Measurements from ENCODE around the gene GLCCI1.
"Not testable (repeated sequence)": the region's sequence is repeated elsewhere in the genome, so short reads cannot be mapped to it uniquely, and the experiment has no call there.

Gene GLCCI1

DNA sequence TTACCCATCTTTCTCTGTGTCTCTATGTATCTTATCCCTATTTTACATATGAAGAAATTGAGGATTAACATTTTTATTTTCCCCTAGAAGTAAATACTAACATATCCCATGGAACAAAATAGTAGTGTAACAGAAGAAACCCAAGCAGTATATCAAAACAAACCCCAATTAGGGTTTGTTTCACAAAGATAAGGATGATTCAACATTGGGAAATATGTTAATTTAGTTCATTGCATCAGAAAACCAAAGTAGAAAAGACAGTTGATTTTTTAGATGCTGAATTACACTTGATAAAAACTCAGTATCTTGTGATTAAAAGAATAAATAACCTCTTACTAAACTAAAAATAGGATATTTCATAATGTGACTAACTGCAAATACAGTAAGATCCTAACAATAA, 87.8 kb downstream of the GLCCI1 start:
- DNase-seq = no peak

DNA sequence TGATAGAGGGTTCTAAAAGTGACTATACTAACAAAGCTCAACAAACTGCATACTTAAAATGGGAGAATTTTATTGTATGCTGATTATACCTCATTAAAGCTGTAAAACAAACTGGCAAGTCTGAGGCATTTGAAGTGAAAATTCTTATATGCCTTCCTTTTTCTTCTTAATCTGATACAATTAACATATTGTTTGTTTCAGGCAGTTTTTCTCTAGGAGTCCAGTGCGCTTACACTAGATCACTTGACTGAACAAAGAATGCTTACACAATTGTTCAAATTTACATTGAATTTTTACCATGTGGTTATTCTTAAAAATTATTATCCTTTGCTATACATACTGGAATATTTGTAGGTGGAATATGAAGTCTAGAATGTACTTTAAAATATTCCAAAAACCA, 89.0 kb downstream of the GLCCI1 start:
- DNase-seq = no peak

DNA sequence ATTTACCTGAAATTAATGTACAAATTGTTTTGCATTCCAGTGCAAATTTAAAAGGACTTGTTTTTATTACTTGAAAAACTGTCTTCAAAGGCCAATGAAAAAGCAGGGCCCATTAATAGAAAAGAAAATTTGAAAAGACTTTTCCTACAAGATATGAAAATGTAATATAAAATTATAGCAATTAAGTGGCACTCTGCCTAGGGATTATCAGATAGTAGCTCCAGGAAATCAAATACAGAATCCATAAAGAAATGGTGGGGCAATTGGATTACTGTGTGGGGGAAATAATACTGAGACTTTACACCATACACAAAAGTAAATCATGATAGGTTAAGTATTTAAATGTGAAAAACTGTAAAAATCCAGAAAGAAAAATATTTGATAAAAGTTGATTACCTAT, 89.7 kb downstream of the GLCCI1 start:
- DNase-seq = no peak

DNA sequence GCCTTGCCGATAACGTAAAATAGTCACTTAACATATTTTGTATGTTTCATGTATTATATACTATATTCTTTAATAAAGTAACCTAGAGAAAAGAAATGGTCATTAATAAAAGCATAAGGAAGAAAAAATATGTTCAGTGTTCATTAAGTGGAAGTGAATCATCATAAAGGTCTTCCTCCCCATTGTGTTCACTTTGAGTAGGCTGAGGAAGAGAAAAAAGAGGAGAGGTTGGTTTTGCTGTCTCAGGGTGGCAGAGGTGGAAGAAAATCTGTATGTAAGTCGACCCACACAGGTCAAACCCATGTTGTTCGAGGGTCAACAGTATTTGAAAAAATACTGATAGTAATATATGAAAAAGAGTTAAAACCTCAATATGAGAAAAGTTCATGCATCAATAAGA, 90.3 kb downstream of the GLCCI1 start:
- no peak for DNase-seq

DNA sequence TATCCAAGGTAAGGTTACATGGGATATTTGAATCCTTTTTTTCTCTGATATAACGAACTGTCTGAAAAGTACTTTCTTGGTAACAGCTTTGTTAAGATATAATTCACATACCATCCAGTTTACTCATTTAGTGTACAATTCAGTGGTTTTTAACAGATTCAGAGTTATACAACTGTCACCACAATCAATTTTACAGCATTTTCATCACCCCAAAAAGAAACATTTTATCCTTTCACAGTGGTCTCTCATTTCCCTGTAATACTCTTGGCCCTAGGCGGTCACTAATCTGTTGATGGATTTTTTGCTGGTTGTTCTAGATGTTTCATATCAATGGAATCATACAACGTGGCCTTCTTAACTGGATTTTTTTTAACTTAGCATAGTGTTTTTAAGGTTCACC, 91.6 kb downstream of the GLCCI1 start:
- DNase-seq = no peak

DNA sequence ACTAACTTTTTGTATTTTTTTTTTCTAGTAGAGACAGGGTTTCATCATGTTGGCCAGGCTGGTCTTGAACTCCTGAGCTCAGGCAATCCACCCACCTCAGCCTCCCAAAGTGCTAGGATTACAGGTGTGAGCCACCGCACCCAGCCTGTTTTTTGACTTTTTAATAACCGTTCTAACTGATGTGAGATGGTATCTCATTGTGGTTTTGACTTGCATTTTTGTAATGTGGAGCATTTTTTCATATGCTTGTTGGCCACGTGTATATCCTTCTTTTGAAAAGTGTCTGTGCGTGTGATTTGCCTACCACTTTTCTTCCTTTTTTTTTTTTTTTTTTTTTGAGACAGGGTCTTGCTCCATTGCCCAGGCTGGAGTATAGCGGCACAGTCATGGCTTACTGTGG, 94.7 kb downstream of the GLCCI1 start:
- DNase-seq = not testable (repeated sequence)

DNA sequence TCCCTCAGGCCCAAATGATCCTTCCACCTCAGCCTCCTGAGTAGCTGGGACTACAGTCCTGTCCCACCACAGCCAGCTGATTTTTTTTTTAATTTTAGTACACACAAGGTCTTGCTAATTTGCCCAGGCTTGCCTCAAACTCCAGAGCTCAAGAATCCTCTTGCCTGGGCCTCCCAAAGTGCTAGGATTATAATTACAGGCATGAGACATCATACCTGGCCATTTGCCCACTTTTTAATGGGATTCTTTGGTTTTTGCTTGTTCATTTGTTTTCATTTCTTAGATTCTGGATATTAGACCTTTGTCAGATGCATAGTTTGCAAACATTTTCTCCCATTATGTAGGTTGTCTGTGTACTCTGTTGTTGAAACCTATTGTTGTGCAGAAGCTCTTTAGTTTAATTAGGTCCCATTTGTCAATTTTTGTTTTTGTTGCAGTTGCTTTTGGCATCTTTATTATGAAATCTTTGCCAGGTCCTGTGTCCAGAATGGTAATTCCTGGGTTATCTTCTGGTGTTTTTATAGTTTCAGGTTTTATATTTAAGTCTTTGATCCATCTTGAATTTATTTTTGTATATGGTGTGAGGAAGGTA, 95.2 kb downstream of the GLCCI1 start:
- no peak for DNase-seq

DNA sequence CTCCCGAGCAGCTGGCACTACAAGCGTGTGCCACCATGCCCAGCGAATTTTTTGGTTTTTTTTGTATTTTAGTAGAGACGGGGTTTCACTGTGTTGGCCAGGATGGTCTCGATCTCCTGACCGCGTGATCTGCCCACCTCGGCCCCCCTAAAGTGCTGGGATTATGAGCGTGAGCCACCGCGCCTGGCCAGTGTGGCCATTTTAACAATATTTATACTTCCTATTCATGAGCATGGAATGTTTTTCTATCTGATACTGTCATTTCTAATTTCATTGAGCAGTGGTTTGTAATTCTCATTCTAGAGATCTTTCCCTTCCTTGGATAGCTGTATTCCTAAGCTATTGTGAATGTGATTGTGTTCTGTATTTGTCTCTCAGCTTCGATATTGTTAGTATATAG, 96.2 kb downstream of the GLCCI1 start:
- DNase-seq = no peak

DNA sequence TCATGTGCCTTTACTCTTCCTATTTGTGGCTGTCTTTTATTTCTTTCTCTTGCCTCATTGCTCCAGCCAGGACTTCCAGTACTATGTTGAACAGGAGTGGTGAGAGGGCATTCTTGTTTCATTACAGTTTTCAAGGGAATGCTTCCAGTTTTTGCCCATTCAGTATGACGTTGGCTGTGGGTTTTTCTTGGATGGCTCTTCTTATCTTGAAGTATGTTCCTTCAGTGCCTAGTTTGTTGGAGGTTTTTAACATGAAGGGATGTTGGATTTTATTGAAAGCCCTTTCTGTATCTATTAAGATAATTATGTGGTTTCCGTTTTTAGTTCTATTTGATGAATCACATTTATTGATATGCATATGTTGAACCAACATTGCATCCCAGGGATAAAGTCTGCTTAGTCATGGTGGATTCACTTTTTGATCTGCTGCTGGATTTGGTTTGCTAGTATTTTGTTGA, 96.8 kb downstream of the GLCCI1 start:
- no peak for DNase-seq

DNA sequence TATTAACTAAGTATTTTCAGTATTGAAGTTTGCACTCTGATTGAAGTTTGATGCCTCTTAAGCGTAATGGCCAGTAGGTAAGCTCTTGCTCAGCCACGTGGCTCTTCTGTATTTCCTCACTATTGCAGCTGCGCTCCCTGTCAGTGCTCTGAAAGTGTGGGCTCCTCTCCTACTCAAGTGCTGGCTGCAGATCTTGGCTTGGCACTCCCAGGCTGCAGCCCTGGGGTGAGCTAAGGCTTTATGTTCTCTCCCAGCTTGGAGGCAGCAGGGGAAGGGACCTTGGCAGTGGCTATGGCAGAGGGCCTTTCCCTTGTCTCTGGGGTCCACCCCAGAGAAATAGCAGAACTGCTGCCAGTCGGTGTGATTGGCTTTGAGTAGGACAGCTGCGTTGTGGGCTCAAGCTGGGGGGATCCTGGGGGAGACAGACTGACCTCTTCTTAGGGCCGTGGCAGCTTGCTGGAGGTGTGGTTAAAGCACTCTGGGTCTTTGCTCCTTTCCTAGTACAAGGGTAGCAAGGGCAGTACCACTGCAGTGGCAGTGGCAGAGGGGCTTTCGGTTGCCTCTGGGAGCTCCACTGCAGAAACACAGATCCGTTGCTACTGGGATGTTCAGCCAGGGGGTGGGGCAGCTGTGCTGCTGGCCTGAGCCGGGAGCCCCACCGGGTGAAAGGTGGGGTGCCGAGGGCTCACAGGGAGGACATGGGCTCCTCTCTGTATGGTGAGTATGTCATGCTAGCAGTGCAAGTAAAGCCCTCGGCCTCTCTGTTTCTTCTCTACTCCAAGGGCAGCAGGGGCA, 100.5 kb downstream of the GLCCI1 start:
- DNase-seq = no peak

DNA sequence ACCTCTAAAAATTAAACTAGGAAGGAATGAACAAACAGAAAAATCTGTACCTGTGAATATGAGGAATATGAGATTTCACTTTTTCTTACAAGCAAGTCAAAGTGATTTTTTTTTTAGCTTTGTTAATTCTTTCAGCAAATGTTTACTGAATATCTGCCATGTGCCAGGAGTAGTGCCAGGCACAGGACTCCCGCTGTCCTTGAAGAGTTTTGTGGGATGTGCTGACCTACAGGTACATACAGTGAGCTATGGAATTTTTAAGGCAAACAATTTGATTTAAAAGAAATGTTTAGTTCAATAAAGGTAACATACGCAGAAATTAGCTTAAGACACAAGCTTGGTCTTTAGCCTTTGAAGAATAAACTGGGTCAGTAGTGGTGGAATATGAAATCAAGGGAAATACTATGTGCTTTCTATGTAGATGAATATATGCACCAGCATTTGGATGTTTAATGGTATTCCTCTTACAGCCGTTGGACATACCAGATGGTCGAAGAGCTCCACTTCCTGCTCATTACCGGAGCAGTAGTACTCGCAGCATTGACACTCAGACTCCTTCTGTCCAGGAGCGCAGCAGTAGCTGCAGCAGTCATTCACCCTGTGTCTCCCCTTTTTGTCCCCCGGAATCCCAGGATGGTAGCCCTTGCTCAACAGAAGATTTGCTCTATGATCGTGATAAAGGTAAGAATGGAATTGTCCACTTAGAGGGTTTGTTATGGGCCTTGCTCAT, 102.0 kb downstream of the GLCCI1 start:
- DNase-seq = no peak

DNA sequence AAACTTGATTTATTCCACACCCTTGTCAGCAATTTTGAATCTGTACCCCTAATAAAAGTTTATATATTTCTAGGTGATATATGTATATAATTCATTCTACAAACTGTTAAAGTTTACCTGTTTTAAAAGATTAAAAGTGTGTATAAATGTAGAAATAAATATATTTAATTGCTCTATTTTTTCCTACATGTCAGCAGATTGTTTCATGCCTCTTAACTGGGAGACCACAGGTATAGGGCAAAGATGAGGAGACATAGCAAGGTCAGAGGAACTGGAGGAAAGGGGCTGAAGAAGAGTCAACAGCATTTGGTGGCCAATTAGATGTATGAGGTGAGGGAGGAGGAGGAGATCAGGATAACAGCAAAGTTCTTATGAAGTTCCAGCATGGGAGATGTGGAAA, 109.8 kb downstream of the GLCCI1 start:
- DNase-seq = no peak

DNA sequence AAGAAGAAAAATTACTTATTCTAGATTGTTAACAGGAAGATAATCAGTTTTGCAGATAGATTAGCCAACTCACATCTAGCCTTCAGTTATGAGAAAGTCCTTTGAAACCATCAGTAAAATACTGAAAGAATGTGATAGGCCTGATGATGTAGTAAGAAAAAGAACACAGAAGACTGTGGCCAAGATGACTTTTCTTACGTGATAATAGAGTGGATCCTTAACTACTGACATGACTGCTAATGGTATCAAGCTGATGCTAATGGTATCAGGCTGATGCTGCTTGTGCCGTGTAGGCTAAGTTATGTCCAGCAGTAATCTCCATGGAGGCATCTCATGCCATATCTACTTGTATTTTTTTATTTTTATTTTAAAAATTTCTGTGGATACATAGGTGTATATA, 114.2 kb downstream of the GLCCI1 start:
- no peak for DNase-seq

DNA sequence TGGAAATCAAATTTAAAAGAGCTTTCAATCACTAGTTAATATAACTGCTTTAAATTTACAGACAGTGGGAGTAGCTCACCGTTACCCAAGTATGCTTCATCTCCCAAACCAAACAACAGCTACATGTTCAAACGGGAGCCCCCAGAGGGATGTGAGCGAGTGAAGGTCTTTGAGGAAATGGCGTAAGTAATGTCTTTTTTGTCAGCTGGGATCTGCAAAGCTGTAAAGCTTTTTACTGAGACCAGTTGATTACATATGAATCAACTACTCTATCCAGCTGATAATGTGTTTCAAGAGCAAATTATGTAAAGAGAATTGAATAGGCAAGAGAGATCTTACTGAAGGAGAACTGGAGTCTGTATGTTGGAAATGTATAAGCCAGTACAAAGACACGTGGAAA, 116.2 kb downstream of the GLCCI1 start:
- DNase-seq = no peak

DNA sequence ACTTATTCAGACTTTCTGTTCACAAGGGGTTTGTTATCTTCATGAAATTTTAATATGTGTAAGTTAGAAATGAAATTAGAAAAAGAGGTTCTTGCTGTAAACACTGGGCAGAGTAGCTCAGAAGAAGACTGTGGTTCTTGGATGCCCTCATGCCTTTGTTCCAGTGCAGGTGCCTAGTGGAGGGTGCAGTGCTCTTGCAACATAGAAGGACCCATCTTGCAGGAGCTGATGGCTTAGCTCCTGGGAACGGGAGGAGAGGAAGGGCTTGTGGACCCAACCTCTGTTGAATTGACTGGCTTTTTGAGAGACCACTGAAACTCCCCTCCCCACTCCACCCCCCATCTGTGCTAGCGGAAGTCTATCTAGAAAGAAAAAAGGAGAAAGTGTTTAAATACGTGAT, 116.8 kb downstream of the GLCCI1 start:
- DNase-seq = no peak

DNA sequence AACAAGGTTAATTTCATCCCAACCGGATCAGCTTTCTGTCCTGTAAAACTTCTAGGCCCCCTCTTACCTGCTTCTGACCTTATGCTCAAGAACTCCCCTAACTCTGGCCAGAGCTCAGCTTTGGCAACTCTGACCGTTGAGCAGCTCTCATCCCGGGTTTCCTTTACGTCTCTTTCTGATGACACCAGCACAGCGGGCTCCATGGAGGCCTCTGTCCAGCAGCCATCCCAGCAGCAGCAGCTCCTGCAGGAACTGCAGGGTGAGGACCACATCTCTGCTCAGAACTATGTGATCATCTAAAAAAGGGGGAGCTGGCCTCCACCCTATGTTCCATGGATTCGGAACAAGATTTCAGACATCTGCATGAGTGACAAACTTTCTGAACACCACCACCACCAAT, 117.6 kb downstream of the GLCCI1 start:
- no peak for DNase-seq

DNA sequence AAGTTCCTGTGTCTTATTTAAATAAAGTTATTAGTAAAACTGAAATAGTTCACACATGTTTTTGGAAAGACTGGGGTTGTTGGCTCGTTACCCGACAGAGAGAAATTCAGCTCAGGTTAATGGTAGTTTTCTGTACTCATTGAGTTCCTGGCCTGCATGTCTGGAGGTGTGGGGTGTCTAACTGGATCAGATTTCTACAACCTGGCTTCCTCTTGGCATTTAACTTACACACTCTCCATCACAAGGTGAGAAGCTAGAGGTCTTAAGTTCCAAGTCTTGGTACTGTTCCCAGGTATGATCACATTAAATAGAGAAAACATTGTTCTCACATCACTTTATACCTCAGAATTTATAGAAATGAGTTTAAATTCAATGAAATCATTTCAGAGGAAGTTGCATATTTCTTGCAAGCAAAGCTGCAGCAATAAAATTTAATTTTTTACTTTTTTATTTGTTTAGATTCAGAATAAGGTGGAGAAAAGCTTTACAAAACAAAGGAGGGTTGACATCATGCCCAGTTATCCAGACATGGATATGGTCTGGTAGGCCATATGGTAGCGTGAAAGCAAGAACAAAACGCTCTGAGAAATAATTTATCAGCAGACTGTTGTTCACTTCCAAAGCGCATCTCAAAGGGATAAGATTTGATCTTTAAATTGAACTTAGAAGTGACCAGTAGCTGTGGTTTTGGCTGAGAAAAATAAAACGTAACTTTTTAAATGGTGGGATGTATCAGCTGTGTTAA, 120.6 kb downstream of the GLCCI1 start:
- no peak for DNase-seq

DNA sequence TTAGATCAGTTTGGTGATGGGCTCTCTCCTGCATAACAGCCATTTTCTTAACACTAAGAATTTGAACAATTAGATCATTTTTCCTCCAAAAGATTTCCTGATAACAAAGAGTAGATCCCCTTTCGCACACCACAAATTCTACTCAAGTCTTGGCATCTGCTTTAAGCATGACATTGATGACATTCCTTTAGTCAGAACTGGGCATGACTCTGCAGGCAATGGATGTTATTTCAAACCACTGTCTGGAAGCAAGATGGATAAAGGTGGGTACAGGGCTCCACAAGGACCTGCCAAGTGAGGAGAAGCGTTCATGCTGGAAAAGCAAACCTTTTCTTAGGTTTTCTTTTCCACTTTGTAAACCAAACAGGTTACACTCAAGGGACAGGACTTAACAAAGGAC, 123.5 kb downstream of the GLCCI1 start:
- DNase-seq = no peak

DNA sequence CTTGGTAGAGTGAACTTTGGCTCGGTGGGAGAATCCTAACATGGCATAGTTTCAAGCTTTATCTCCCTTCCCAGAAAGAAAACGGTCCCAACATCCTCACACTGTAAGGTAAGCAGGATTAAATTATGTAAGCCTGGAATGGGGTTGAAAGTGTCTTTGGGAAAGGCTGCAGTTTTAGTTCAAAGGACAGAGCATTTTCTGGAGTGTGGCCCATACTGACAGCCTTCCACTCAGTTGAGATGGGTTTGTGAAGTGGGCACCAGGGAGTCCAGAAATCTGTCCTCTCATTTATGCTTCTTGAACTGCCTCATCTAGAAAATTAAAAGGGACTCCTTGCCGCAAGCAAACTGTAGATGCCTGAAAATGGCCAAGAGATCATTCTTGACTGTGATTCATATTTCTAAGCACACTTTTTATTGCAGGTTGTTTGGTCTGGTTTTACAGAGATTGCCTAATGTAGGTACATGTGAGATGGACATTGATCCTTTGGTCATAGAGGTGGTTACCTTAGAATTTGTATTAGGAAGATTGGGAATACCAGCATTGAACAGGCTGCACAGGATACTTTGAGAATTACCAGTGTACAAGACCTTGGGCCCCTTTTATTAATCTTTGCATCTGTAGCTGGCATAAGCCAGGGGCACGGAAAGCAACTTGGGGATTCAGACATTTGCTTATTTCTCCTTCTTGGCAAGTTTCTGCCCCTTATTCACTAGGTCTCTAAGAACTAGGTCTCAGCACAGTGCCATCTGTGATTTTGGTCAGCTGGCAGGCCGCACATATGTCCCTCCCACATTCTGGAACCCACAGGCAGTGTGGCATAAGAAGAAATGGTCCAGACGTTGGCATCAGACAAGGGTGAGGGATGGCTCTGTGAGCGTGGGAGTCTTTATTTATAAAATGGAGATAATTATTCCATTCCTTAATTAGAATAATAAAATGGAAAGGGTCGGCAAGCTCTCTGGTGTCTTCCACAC, 125.9 kb downstream of the GLCCI1 start:
- DNase-seq = no peak

DNA sequence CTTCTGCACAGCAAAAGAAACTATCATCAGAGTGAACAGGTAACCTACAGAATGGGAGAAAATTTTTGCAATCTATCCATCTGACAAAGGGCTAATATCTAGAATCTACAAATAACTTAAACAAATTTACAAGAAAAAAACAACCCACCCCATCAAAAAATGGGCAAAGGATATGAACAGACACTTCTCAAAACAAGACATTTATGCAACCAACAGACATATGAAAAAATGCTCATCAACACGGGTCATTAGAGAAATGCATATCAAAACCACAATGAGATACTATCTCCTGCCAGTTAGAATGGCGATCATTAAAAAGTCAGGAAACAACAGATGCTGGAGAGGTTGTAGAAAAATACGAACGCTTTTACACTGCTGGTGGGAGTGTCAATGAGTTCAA, 132.7 kb downstream of the GLCCI1 start:
- DNase-seq = not testable (repeated sequence)

DNA sequence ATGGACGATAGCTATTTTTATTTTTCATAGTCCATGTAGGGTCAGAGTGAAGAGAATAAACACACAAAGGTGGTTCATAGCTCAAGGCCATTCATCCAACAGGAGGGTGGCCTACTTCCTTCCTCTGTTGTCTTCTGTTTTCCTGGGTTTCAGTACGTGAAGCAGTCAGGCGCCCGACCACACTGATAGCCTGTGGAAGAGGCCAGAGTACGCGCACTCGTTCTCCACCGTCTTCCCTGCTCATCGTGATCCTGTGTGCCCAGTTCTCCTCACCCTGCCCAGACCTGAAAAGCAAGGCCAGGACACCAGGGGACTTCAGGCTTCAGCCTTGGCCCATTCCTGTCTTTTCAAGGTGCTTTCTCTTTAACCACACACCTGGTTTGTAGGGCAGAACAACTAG, 134.7 kb downstream of the GLCCI1 start:
- no peak for DNase-seq

DNA sequence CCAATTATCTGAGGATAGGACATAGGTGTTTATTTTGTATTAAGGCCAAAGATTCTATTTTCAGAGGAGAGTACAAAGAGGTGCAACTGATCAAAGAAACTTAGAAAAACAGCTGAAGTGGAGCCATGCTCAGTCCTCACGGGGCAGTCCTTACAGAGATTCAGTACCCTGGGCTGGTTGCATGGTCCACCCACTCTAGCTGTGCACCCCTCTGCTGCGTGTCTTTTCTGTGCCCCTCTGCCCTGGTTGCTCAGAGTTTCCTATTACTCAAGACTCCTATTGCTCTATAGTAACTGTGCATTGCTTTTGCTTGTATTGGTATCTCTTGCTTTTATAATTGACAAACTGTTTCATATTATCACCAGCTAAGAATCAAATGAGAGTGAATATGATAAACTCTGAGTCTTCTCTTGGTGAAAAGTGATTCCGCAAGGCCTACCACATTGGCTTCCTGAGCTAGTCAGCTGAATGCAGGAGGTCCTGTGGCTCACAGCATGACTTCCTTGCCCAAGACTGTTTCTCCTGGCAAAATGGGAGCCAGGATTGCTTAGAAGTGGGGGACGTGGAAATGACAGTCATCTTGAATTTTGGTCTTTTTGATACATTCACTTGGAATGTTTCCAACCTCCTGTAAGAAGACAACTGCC, 137.0 kb downstream of the GLCCI1 start:
- no peak for DNase-seq
